Measurements from ENCODE around the gene SPINK1. TPM values are rescaled to one million over a fixed set of nuclear protein-coding genes. Genes with fewer than 3 reads are reported as not detected.

The SPINK1 gene, protein sequence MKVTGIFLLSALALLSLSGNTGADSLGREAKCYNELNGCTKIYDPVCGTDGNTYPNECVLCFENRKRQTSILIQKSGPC
- not detected for polyA plus RNA-seq (2013)

DNA sequence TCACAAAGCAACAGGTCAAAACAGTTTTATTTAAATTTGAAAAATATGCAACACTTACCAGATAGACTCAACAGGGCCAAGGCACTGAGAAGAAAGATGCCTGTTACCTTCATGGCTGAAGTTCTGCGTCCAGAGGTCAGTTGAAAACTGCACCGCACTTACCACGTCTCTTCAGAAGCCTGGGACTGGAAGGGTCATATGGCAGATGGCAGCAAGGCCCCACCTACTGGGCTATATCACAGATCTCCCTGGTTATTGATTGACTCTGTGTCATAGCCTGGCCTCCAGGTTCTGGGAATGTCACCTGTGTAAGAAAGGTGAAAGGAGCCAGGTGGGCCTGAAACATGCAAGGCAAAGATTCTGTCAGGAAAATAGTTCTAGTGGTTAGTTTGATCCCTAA is at the start of gene SPINK1:
Gene SPINK1 (minus strand): TSS at position 207 of the 400 bp plus-strand sequence. CDS start 94 bp downstream, at position 113.
- H3K36me3 ChIP-seq (ENCODE audit: control insufficient read depth in 4 of 4, insufficient read depth in 4 of 4, low read length in 3 of 4), result no peaks in the 10 kb centered on the region
- WGBS (ENCODE audit: insufficient coverage), result 100% methylated on average over 3 of the region's 3 CpGs
- CTCF ChIA-PET, result interaction anchor here (1.0 to 3.0 kb wide), 3 partner anchors 8 to 12 kb away, joined by 3 to 10 read pairs (median 3); no protein-coding TSS in a partner anchor

DNA sequence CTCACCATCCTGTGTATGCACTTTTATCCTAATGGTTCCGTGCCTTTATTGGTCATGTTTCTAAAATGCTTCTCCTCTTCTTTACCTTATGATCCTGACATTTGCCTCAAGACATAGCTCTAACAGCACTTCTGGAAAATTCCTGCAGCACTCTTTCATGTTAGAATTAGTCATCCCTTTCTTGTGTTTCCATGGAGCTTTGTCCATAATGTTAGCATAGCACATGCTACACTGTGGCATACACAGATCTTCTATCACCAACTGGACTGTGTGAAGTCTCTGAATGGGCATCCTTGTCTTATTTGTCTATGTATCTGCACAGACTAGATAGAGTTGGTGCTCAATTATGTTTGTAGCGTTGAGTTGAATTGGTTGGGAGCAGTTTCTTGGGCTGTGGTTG is 49.0 kb upstream of the SPINK1 start:
- ChIA-PET POLR2A (no interaction called here), CTCF (interaction anchor here (1.9 kb wide), 1 partner anchor 21 kb away, joined by 9 read pairs; no protein-coding TSS in a partner anchor)
- peaks cover 0 to 3% (median 0%) of the 10 kb centered on the region in 4 experiments for H3K4me1 ChIP-seq (ENCODE audit: control extremely low read depth in 1 of 4, control insufficient read depth in 4 of 4, insufficient read depth in 4 of 4, low read length in 3 of 4)
- H3K9me3 ChIP-seq (ENCODE audit: control extremely low read depth in 1 of 5, control insufficient read depth in 4 of 5, insufficient read depth in 2 of 5, low read depth in 1 of 5, low read length in 4 of 5), result no peaks in the 10 kb centered on the region
- H3K27ac ChIP-seq (ENCODE audit: insufficient read depth in 1 of 2, low read depth in 1 of 2, low read length in 2 of 2, poor library complexity in 1 of 2, severe bottlenecking in 2 of 2), result no peak overlapping the region
- H3K27me3 ChIP-seq (replicated peaks in 2 of 5; ENCODE audit: control insufficient read depth in 4 of 5, insufficient read depth in 5 of 5, low read length in 4 of 5), result no peaks in the 10 kb centered on the region
- no peak for DNase-seq
- H3K4me3 ChIP-seq (ENCODE audit: control insufficient read depth in 1 of 7, extremely low read depth in 1 of 7, insufficient read depth in 4 of 7, low read depth in 2 of 7, low read length in 6 of 7), result no peak overlapping the region
- H3K36me3 ChIP-seq (ENCODE audit: control insufficient read depth in 4 of 4, insufficient read depth in 4 of 4, low read length in 3 of 4), result no peaks in the 10 kb centered on the region
- 100% methylated on average over 1 of the region's 2 CpGs for WGBS (ENCODE audit: insufficient coverage)

More for the DNA sequence above, at the start of gene SPINK1:
- H3K9me3 ChIP-seq (ENCODE audit: control extremely low read depth in 1 of 5, control insufficient read depth in 4 of 5, insufficient read depth in 2 of 5, low read depth in 1 of 5, low read length in 4 of 5), result no peaks in the 10 kb centered on the region
- DNase-seq, result no peak
- no peaks in the 10 kb centered on the region for H3K27me3 ChIP-seq (replicated peaks in 2 of 5; ENCODE audit: control insufficient read depth in 4 of 5, insufficient read depth in 5 of 5, low read length in 4 of 5)
- POLR2A ChIA-PET, result interaction anchor here (0.6 kb wide), 1 partner anchor 21 kb away, joined by 3 read pairs; no protein-coding TSS in a partner anchor
- no peak within 1 kb of the TSS for H3K4me3 ChIP-seq (ENCODE audit: control insufficient read depth in 1 of 7, extremely low read depth in 1 of 7, insufficient read depth in 4 of 7, low read depth in 2 of 7, low read length in 6 of 7)
- no peak within 1 kb of the TSS for H3K27ac ChIP-seq (ENCODE audit: insufficient read depth in 1 of 2, low read depth in 1 of 2, low read length in 2 of 2, poor library complexity in 1 of 2, severe bottlenecking in 2 of 2)
- no peaks in the 10 kb centered on the region for H3K4me1 ChIP-seq (ENCODE audit: control extremely low read depth in 1 of 4, control insufficient read depth in 4 of 4, insufficient read depth in 4 of 4, low read length in 3 of 4)

DNA sequence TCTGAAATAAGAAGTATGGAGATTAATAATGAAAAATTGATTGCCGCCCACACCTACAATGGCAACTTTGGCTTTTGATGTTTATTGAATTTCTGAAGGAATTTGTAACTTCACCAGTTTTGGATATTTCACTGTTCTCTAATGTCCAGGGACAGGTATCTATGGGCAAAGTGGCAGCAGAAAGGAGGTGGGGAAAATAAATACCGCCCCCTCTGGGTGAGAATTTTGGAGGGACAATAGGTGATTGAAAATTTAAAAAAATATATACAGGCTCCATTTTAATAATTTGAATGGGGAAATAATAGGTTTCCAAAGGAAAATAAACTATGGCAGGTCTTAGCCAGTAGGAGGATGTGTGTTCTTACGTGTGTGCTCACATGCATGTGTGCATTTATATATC is 48.3 kb upstream of the SPINK1 start:
- WGBS (ENCODE audit: insufficient coverage), result 100% methylated on average over 1 of the region's 3 CpGs
- POLR2A ChIA-PET, result no interaction called here
- Histone ChIP-seq H3K4me3 (ENCODE audit: control insufficient read depth in 1 of 7, extremely low read depth in 1 of 7, insufficient read depth in 4 of 7, low read depth in 2 of 7, low read length in 6 of 7) (no peak overlapping the region), H3K36me3 (ENCODE audit: control insufficient read depth in 4 of 4, insufficient read depth in 4 of 4, low read length in 3 of 4) (no peaks in the 10 kb centered on the region), H3K27me3 (replicated peaks in 2 of 5; ENCODE audit: control insufficient read depth in 4 of 5, insufficient read depth in 5 of 5, low read length in 4 of 5) (no peaks in the 10 kb centered on the region), H3K9me3 (ENCODE audit: control extremely low read depth in 1 of 5, control insufficient read depth in 4 of 5, insufficient read depth in 2 of 5, low read depth in 1 of 5, low read length in 4 of 5) (no peaks in the 10 kb centered on the region), H3K27ac (ENCODE audit: insufficient read depth in 1 of 2, low read depth in 1 of 2, low read length in 2 of 2, poor library complexity in 1 of 2, severe bottlenecking in 2 of 2) (no peak overlapping the region), H3K4me1 (ENCODE audit: control extremely low read depth in 1 of 4, control insufficient read depth in 4 of 4, insufficient read depth in 4 of 4, low read length in 3 of 4) (peaks cover 0 to 3% (median 0%) of the 10 kb centered on the region in 4 experiments)
- no peak for DNase-seq
- CTCF ChIA-PET, result interaction anchor here (0.9 to 1.8 kb wide), 4 partner anchors 15 to 51 kb away, joined by 3 to 6 read pairs (median 4); no protein-coding TSS in a partner anchor

DNA sequence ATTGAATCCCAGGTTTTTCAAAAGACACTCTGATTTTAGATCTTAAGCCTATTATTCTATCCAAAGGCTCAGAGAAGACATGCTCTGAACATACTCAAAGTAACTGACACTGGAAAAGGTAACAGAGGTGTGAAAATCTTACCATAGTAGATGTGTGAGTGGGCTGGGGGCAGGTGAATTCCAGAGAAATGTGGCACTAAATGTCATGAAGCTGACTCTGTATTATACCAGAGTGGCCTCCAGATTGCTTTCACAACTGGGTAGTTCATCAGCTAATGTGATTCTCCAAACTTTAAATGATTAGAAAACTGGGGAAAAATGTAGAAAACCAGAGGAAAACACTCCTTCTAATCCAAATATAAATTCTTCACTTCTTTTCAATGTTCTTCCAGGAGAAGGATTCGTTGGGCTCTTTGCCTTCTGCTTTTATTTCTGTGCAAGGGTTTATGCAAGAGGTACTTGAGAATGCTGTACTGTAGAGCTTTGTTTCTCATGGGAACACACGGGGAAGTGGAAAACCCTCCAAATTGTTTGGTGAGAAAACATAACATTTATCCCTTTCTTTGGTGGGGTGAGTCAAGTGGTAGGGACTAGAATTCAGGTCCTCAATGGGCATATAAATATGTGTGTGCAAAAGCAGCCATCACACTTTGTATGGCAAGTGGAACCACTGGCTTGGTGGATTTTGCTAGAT is 46.7 kb upstream of the SPINK1 start, which contains the start of gene SCGB3A2:
Gene SCGB3A2 (plus strand): TSS at position 646 of the 694 bp plus-strand sequence. CDS start 93 bp downstream, outside the sequence.
- Histone ChIP-seq H3K9me3 (ENCODE audit: control extremely low read depth in 1 of 5, control insufficient read depth in 4 of 5, insufficient read depth in 2 of 5, low read depth in 1 of 5, low read length in 4 of 5) (peaks cover 0 to 4% (median 0%) of the 10 kb centered on the region in 5 experiments), H3K36me3 (ENCODE audit: control insufficient read depth in 4 of 4, insufficient read depth in 4 of 4, low read length in 3 of 4) (no peaks in the 10 kb centered on the region), H3K27me3 (replicated peaks in 2 of 5; ENCODE audit: control insufficient read depth in 4 of 5, insufficient read depth in 5 of 5, low read length in 4 of 5) (no peaks in the 10 kb centered on the region), H3K4me1 (ENCODE audit: control extremely low read depth in 1 of 4, control insufficient read depth in 4 of 4, insufficient read depth in 4 of 4, low read length in 3 of 4) (peaks cover 0 to 3% (median 0%) of the 10 kb centered on the region in 4 experiments), H3K27ac (ENCODE audit: insufficient read depth in 1 of 2, low read depth in 1 of 2, low read length in 2 of 2, poor library complexity in 1 of 2, severe bottlenecking in 2 of 2) (no peak within 1 kb of the TSS), H3K4me3 (ENCODE audit: control insufficient read depth in 1 of 7, extremely low read depth in 1 of 7, insufficient read depth in 4 of 7, low read depth in 2 of 7, low read length in 6 of 7) (no peak within 1 kb of the TSS)
- no peak for DNase-seq
- ChIA-PET POLR2A (no interaction called here), CTCF (interaction anchor here (1.2 to 1.8 kb wide), 3 partner anchors 14 to 20 kb away, joined by 3 to 6 read pairs (median 3); no protein-coding TSS in a partner anchor)
- no CpG with 5 or more reads among the region's 2 CpGs for WGBS (ENCODE audit: insufficient coverage)

DNA sequence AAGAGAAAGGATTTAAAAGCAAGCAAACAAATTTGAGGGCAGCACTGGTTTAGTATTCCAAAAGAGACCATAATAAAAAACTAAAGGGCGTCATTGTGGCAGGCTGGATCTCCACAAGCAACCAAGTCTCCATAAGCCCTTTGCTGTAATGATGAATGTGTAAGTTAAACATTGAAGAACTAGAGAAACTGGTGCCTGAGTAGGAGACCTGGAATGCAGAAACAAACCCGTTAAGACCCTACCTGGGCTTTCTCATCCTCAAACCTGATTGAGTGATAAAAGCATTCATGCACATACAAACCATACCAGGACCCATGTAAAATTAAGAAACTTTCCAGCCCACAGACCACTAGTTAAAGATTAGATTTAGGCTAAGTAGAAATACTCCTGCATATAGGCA is 45.2 kb upstream of the SPINK1 start:
- DNase-seq, result no peak
- CTCF ChIA-PET, result no interaction called here
- no peaks in the 10 kb centered on the region for H3K4me1 ChIP-seq (ENCODE audit: control extremely low read depth in 1 of 4, control insufficient read depth in 4 of 4, insufficient read depth in 4 of 4, low read length in 3 of 4)
- H3K36me3 ChIP-seq (ENCODE audit: control insufficient read depth in 4 of 4, insufficient read depth in 4 of 4, low read length in 3 of 4), result no peaks in the 10 kb centered on the region
- WGBS (ENCODE audit: insufficient coverage), result 100% methylated on average over 2 of the region's 2 CpGs
- H3K27me3 ChIP-seq (replicated peaks in 2 of 5; ENCODE audit: control insufficient read depth in 4 of 5, insufficient read depth in 5 of 5, low read length in 4 of 5), result no peaks in the 10 kb centered on the region
- H3K27ac ChIP-seq (ENCODE audit: insufficient read depth in 1 of 2, low read depth in 1 of 2, low read length in 2 of 2, poor library complexity in 1 of 2, severe bottlenecking in 2 of 2), result no peak overlapping the region
- H3K4me3 ChIP-seq (ENCODE audit: control insufficient read depth in 1 of 7, extremely low read depth in 1 of 7, insufficient read depth in 4 of 7, low read depth in 2 of 7, low read length in 6 of 7), result no peak overlapping the region
- POLR2A ChIA-PET, result no interaction called here
- H3K9me3 ChIP-seq (ENCODE audit: control extremely low read depth in 1 of 5, control insufficient read depth in 4 of 5, insufficient read depth in 2 of 5, low read depth in 1 of 5, low read length in 4 of 5), result peaks cover 0 to 4% (median 0%) of the 10 kb centered on the region in 5 experiments

DNA sequence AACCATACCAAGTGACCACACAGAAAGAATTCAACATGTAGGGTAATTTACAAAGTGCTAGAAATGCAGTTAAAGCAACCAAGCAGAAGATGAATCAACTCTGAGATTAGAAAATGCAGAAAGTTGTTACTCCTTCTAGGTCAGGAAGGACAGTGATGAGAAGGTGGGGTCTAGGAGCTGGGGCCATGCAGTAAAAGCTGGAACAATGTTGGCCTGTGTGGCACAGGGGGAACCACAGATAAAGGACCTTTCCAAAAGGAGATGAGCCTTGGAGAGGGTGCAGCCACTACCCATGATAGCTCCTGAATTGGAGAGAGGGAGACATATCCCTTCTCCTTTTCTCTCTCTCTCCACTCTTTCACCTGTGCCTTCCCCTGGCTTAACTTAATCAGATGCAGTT is 44.7 kb upstream of the SPINK1 start:
- Histone ChIP-seq H3K4me1 (ENCODE audit: control extremely low read depth in 1 of 4, control insufficient read depth in 4 of 4, insufficient read depth in 4 of 4, low read length in 3 of 4) (no peaks in the 10 kb centered on the region), H3K27ac (ENCODE audit: insufficient read depth in 1 of 2, low read depth in 1 of 2, low read length in 2 of 2, poor library complexity in 1 of 2, severe bottlenecking in 2 of 2) (no peak overlapping the region), H3K27me3 (replicated peaks in 2 of 5; ENCODE audit: control insufficient read depth in 4 of 5, insufficient read depth in 5 of 5, low read length in 4 of 5) (no peaks in the 10 kb centered on the region), H3K4me3 (ENCODE audit: control insufficient read depth in 1 of 7, extremely low read depth in 1 of 7, insufficient read depth in 4 of 7, low read depth in 2 of 7, low read length in 6 of 7) (no peak overlapping the region), H3K9me3 (ENCODE audit: control extremely low read depth in 1 of 5, control insufficient read depth in 4 of 5, insufficient read depth in 2 of 5, low read depth in 1 of 5, low read length in 4 of 5) (peaks cover 0 to 4% (median 0%) of the 10 kb centered on the region in 5 experiments), H3K36me3 (ENCODE audit: control insufficient read depth in 4 of 4, insufficient read depth in 4 of 4, low read length in 3 of 4) (no peaks in the 10 kb centered on the region)
- no peak for DNase-seq
- ChIA-PET CTCF (no interaction called here), POLR2A (no interaction called here)

DNA sequence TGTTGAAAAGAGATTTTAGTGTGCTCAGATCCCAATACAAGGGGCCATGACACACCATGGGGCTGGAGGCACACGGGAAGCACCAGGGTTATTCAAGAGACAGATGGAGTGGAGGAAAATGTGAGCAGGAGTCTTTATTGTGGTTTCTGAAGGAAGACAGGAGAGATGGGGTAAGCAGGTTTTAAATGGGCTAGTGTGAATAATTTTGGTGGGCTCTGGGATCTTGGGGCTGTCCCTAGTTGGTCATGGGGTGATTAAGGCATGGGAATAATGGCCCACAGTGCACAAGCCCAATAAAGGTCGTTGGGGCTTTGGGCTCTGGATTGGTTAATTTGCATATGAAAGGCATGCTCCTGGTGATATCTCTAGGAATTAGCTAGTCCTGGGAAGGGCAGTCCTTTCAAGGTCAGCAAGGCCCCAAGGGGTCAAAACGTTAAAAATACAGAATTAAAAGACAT is 43.5 kb upstream of the SPINK1 start:
- CTCF ChIA-PET, result interaction anchor here (1.1 kb wide), 1 partner anchor 14 kb away, joined by 3 read pairs; no protein-coding TSS in a partner anchor

More for the DNA sequence above, 43.5 kb upstream of the SPINK1 start:
- no peak overlapping the region for H3K4me3 ChIP-seq (ENCODE audit: control insufficient read depth in 1 of 7, extremely low read depth in 1 of 7, insufficient read depth in 4 of 7, low read depth in 2 of 7, low read length in 6 of 7)
- 86% methylated on average over 3 of the region's 3 CpGs for whole genome bisulfite sequencing (ENCODE audit: insufficient coverage)
- H3K9me3 ChIP-seq (ENCODE audit: control extremely low read depth in 1 of 5, control insufficient read depth in 4 of 5, insufficient read depth in 2 of 5, low read depth in 1 of 5, low read length in 4 of 5), result peaks cover 0 to 4% (median 0%) of the 10 kb centered on the region in 5 experiments
- H3K36me3 ChIP-seq (ENCODE audit: control insufficient read depth in 4 of 4, insufficient read depth in 4 of 4, low read length in 3 of 4), result no peaks in the 10 kb centered on the region
- POLR2A ChIA-PET, result no interaction called here
- H3K4me1 ChIP-seq (ENCODE audit: control extremely low read depth in 1 of 4, control insufficient read depth in 4 of 4, insufficient read depth in 4 of 4, low read length in 3 of 4), result no peaks in the 10 kb centered on the region
- no peaks in the 10 kb centered on the region for H3K27me3 ChIP-seq (replicated peaks in 2 of 5; ENCODE audit: control insufficient read depth in 4 of 5, insufficient read depth in 5 of 5, low read length in 4 of 5)
- DNase-seq, result no peak
- H3K27ac ChIP-seq (ENCODE audit: insufficient read depth in 1 of 2, low read depth in 1 of 2, low read length in 2 of 2, poor library complexity in 1 of 2, severe bottlenecking in 2 of 2), result no peak overlapping the region
